GM23248 (cell line): Measurements from ENCODE around the gene ATOSB. TPM values are rescaled to one million over a fixed set of nuclear protein-coding genes. Genes with fewer than 3 reads are reported as not detected.
A peak's percentile ranks its signal among the peaks of the same experiment; 100 is the strongest.

Experiments
- DNase-seq: peaks from one replicate; pipeline ENCODE4 v3.0.0-alpha.2; 2015
- H2AFZ ChIP-seq: fragments of 200-600 bp; sonication (generic); 2 replicates; pipeline ENCODE4 v1.6.1; 2016; ENCODE audit warnings: antibody characterized with exemption
- H3F3A ChIP-seq: fragments of 200-600 bp; sonication (generic); 2 replicates; pipeline ENCODE4 v1.6.1; 2016; ENCODE audit warnings: mild to moderate bottlenecking, antibody characterized with exemption, mixed run types; ENCODE audit not compliant: insufficient read depth
- H3K27ac ChIP-seq: fragments of 200-600 bp; sonication (generic); 2 replicates; pipeline ENCODE4 v1.5.1; 2016; ENCODE audit warnings: mild to moderate bottlenecking
- H3K27me3 ChIP-seq: fragments of 200-600 bp; sonication (generic); replicated peaks from 2 replicates; pipeline ENCODE4 v1.6.1; 2016; ENCODE audit warnings: mild to moderate bottlenecking; ENCODE audit not compliant: insufficient read depth
- H3K36me3 ChIP-seq: fragments of 200-600 bp; sonication (generic); 2 replicates; pipeline ENCODE4 v1.6.1; 2016; ENCODE audit warnings: low read depth, mild to moderate bottlenecking
- H3K4me1 ChIP-seq: fragments of 200-600 bp; sonication (generic); 2 replicates; pipeline ENCODE4 v1.6.1; 2016; ENCODE audit warnings: mild to moderate bottlenecking; ENCODE audit not compliant: insufficient read depth
- H3K4me2 ChIP-seq: fragments of 200-600 bp; sonication (generic); one replicate; pipeline ENCODE4 v1.6.1; 2016; ENCODE audit warnings: mild to moderate bottlenecking; ENCODE audit not compliant: unreplicated experiment
- H3K4me3 ChIP-seq: fragments of 200-600 bp; sonication (generic); 2 replicates; pipeline ENCODE4 v1.5.1; 2016; ENCODE audit warnings: mild to moderate bottlenecking
- H3K79me2 ChIP-seq: fragments of 200-600 bp; sonication (generic); 2 replicates; pipeline ENCODE4 v1.6.1; 2016; ENCODE audit warnings: mild to moderate bottlenecking; ENCODE audit not compliant: insufficient read depth
- H3K9ac ChIP-seq: fragments of 200-600 bp; sonication (generic); 2 replicates; pipeline ENCODE4 v1.6.1; 2016; ENCODE audit warnings: mild to moderate bottlenecking
- H3K9me2 ChIP-seq: fragments of 200-600 bp; sonication (generic); 2 replicates; pipeline ENCODE4 v1.6.1; 2016; ENCODE audit warnings: mixed run types, mild to moderate bottlenecking, moderate library complexity; ENCODE audit not compliant: insufficient read depth
- H3K9me3 ChIP-seq: fragments of 200-600 bp; sonication (generic); one replicate; pipeline ENCODE4 v1.6.1; 2017; ENCODE audit warnings: low read depth
- H4K20me1 ChIP-seq: fragments of 200-600 bp; sonication (generic); 2 replicates; pipeline ENCODE4 v1.6.0; 2016; ENCODE audit not compliant: insufficient read depth
- EZH2 ChIP-seq: fragments of 200-600 bp; sonication (generic); IDR thresholded peaks from 2 replicates; pipeline ENCODE4 v1.6.1; 2018; ENCODE audit warnings: antibody characterized with exemption, mild to moderate bottlenecking; ENCODE audit not compliant: insufficient read depth, poor library complexity, severe bottlenecking
- EZH2phosphoT487 ChIP-seq: fragments of 200-600 bp; sonication (generic); IDR thresholded peaks from 2 replicates; pipeline ENCODE4 v1.6.1; 2018; ENCODE audit warnings: antibody characterized with exemption, moderate library complexity, mild to moderate bottlenecking, low read depth; ENCODE audit not compliant: insufficient read depth
- WGBS, 2 experiments: methylation state at CpG; one replicate each; pipeline ENCODE4 v1.1.6; 2015 to 2017; ENCODE audit warnings: low lambda C conversion rate in 2 of 2, low coverage in 1 of 2; ENCODE audit errors: missing lambda C conversion rate in 2 of 2; 5-methylcytosine and 5-hydroxymethylcytosine counted together
- in situ Hi-C: fragments of 300-500 bp; cut with MboI; formaldehyde crosslinking; loops from 2 replicates; pipeline ENCODE4 v1.15.0; 2020
- polyA plus RNA-seq: library from polyadenylated mRNA; unstranded; fragments of >200 nt; fragmentation: Nextera tagmentation; extraction: Ambion mirVana; gene quantifications from 2 replicates; pipeline ENCODE4 v1.2.1, GENCODE V29; 2016
- total RNA-seq: library from RNA; depleted of rRNA; stranded (reverse); fragments of >200 nt; shearing (Covaris generic); gene quantifications from 2 replicates; pipeline ENCODE4 v1.2.3, GENCODE V29; 2014

ATOSB gene
- total and polyA plus RNA-seq, 2 experiments from 2014 or later: 30.5 to 50.4 TPM

GRCh38 chr9:35107297-35108290 is 8.1 kb downstream of the ATOSB start:
- Histone ChIP-seq H3K36me3 (peaks cover 30% of the 10 kb centered on the region; the same call in 1 of the 2 replicates), H3K4me1 (peaks cover 22% of the 10 kb centered on the region), H2AFZ (no peak overlapping the region), H3F3A (peaks cover 28% of the 10 kb centered on the region), H3K79me2 (peaks cover 68% of the 10 kb centered on the region), H3K9ac (no peak overlapping the region), H3K9me2 (no peaks in the 10 kb centered on the region), H3K4me2 (no peak overlapping the region), H3K9me3 (no peaks in the 10 kb centered on the region), H3K4me3 (no peak overlapping the region), H3K27ac (no peak overlapping the region), H4K20me1 (no peaks in the 10 kb centered on the region), H3K27me3 (no peaks in the 10 kb centered on the region)
- TF ChIP-seq EZH2phosphoT487 (no peak), EZH2 (no peak)
- DNase-seq: no peak
- 68% methylated on average over 14 to 18 of the region's 18 CpGs for WGBS, 2 experiments
- in situ Hi-C loops: no loop called here

GRCh38 chr9:35106343-35106730 is 9.3 kb downstream of the ATOSB start:
- Histone ChIP-seq H3K9me2 (no peaks in the 10 kb centered on the region), H4K20me1 (no peaks in the 10 kb centered on the region), H3K36me3 (peaks cover 30% of the 10 kb centered on the region; the same call in 1 of the 2 replicates), H3K9me3 (no peaks in the 10 kb centered on the region), H3K4me1 (peaks cover 19% of the 10 kb centered on the region), H3K79me2 (peaks cover 79% of the 10 kb centered on the region), H2AFZ (no peak overlapping the region), H3K4me2 (no peak overlapping the region), H3K27ac (no peak overlapping the region), H3K9ac (no peak overlapping the region), H3F3A (peaks cover 20% of the 10 kb centered on the region), H3K4me3 (no peak overlapping the region), H3K27me3 (no peaks in the 10 kb centered on the region)
- 86 to 89% methylated on average over 7 of the region's 7 CpGs for WGBS, 2 experiments
- in situ Hi-C loops: no loop called here
- no peak for TF ChIP-seq EZH2phosphoT487
- TF ChIP-seq EZH2: no peak
- DNase-seq: no peak

GRCh38 chr9:35105571-35106342 is 9.9 kb downstream of the ATOSB start:
- peaks cover 19% of the 10 kb centered on the region for H3K4me1 ChIP-seq
- no peak overlapping the region for H3K27ac ChIP-seq
- H3K4me3 ChIP-seq: no peak overlapping the region
- H3K4me2 ChIP-seq: no peak overlapping the region
- H2AFZ ChIP-seq: no peak overlapping the region
- in situ Hi-C loops: no loop called here
- H3F3A ChIP-seq: peaks cover 20% of the 10 kb centered on the region
- peaks cover 77% of the 10 kb centered on the region for H3K79me2 ChIP-seq
- no peaks in the 10 kb centered on the region for H4K20me1 ChIP-seq
- WGBS, 2 experiments: 96 to 99% methylated on average over 12 to 13 of the region's 13 CpGs
- no peaks in the 10 kb centered on the region for H3K9me3 ChIP-seq
- no peak overlapping the region for H3K9ac ChIP-seq
- H3K36me3 ChIP-seq: peaks cover 31% of the 10 kb centered on the region; the same call in 1 of the 2 replicates
- no peaks in the 10 kb centered on the region for H3K9me2 ChIP-seq
- no peaks in the 10 kb centered on the region for H3K27me3 ChIP-seq
- no peak for TF ChIP-seq EZH2
- TF ChIP-seq EZH2phosphoT487: no peak
- DNase-seq: no peak

GRCh38 chr9:35105126-35105525 is 10.5 kb downstream of the ATOSB start:
- DNase-seq: no peak
- TF ChIP-seq EZH2 (no peak), EZH2phosphoT487 (no peak)
- WGBS, 2 experiments: 85 to 89% methylated on average over 12 of the region's 12 CpGs
- Histone ChIP-seq H4K20me1 (no peaks in the 10 kb centered on the region), H2AFZ (no peak overlapping the region), H3K36me3 (peaks cover 37% of the 10 kb centered on the region; the same call in 1 of the 2 replicates), H3K79me2 (peaks cover 71% of the 10 kb centered on the region), H3K4me3 (no peak overlapping the region), H3K9me2 (no peaks in the 10 kb centered on the region), H3K9ac (no peak overlapping the region), H3K9me3 (no peaks in the 10 kb centered on the region), H3K27ac (0 out of 2 replicates have a peak overlapping the region, but pooled peaks have one; percentile 98), H3K4me2 (no peak overlapping the region), H3K4me1 (peaks cover 14% of the 10 kb centered on the region), H3K27me3 (no peaks in the 10 kb centered on the region), H3F3A (peaks cover 20% of the 10 kb centered on the region)
- in situ Hi-C loops: no loop called here
